ENCODE results near the gene TRPM1.

The TRPM1 gene

GRCh38 chr15:31013863-31014607, 87.5 kb downstream of the TRPM1 start:
- DNase-seq = peak; percentile 10

GRCh38 chr15:31012455-31012854, 89.1 kb downstream of the TRPM1 start:
- DNase-seq = no peak

GRCh38 chr15:31010036-31010435, 91.5 kb downstream of the TRPM1 start:
- DNase-seq = no peak

GRCh38 chr15:31005660-31006059, 95.9 kb downstream of the TRPM1 start:
- DNase-seq = no peak

GRCh38 chr15:31004220-31004733, 97.2 kb downstream of the TRPM1 start:
- DNase-seq = no peak

GRCh38 chr15:31001702-31002101, 99.8 kb downstream of the TRPM1 start:
- DNase-seq = no peak

- no peak for DNase-seq
These were observed 101.8 kb downstream of the TRPM1 start for GRCh38 chr15:30999729-31000128.

GRCh38 chr15:30997270-30997669, 104.3 kb downstream of the TRPM1 start:
- DNase-seq = no peak

GRCh38 chr15:30992249-30992864, 109.2 kb downstream of the TRPM1 start:
- no peak for DNase-seq

GRCh38 chr15:30991255-30992235, 110.0 kb downstream of the TRPM1 start, which contains the start of gene MTMR10:
MTMR10 (minus strand) TSS chr15:30991628; CDS start chr15:30991506, 122 bp downstream.
- peak; percentile 78 for DNase-seq

GRCh38 chr15:30990446-30991254, 110.9 kb downstream of the TRPM1 start:
- DNase-seq = no peak

- DNase-seq = no peak
These were observed 111.5 kb downstream of the TRPM1 start for GRCh38 chr15:30990036-30990435.

GRCh38 chr15:30985081-30985531, 116.4 kb downstream of the TRPM1 start:
- no peak for DNase-seq

- no peak for DNase-seq
These were observed 117.0 kb downstream of the TRPM1 start for GRCh38 chr15:30984542-30984941.

- DNase-seq = no peak
These were observed 117.4 kb downstream of the TRPM1 start for GRCh38 chr15:30984118-30984517.

GRCh38 chr15:30979457-30979856, 122.1 kb downstream of the TRPM1 start:
- DNase-seq = no peak

- no peak for DNase-seq
These were observed 123.2 kb downstream of the TRPM1 start for GRCh38 chr15:30978328-30978727.

- no peak for DNase-seq
These were observed 127.4 kb downstream of the TRPM1 start for GRCh38 chr15:30974112-30974511.

GRCh38 chr15:30973379-30973778, 128.1 kb downstream of the TRPM1 start:
- DNase-seq = no peak

GRCh38 chr15:30969724-30970123, 131.8 kb downstream of the TRPM1 start:
- no peak for DNase-seq

GRCh38 chr15:30963681-30964080, 137.8 kb downstream of the TRPM1 start:
- no peak for DNase-seq

- DNase-seq = peak; percentile 14
These were observed 138.9 kb downstream of the TRPM1 start for GRCh38 chr15:30962659-30963058.
